WERI-Rb-1 (cell line): ENCODE measurements around the gene CSNK2B.

Source experiments
- DNase-seq: peaks from one replicate; pipeline ENCODE4 v3.0.0-alpha.2; 2020
- H3K27ac ChIP-seq: fragments of 250-450 bp; sonication (Bioruptor Pico); 2 replicates; pipeline ENCODE4 v1.5.1; 2020; ENCODE audit warnings: mild to moderate bottlenecking, moderate library complexity
- H3K27me3 ChIP-seq: fragments of 250-450 bp; sonication (Bioruptor Pico); 2 replicates; pipeline ENCODE4 v1.5.1; 2021; ENCODE audit warnings: mild to moderate bottlenecking, low read depth, moderate library complexity; ENCODE audit not compliant: insufficient read depth, severe bottlenecking
- H3K36me3 ChIP-seq: fragments of 250-450 bp; sonication (Bioruptor Pico); 2 replicates; pipeline ENCODE4 v1.5.1; 2020; ENCODE audit warnings: mild to moderate bottlenecking, moderate library complexity
- H3K4me3 ChIP-seq: 2 replicates; pipeline ENCODE4 v1.5.1; 2011; ENCODE audit warnings: low read depth, mild to moderate bottlenecking, control low read depth, low read length
- H3K9me3 ChIP-seq: fragments of 250-450 bp; sonication (Bioruptor Pico); 2 replicates; pipeline ENCODE4 v1.5.1; 2021; ENCODE audit warnings: mild to moderate bottlenecking, moderate library complexity; ENCODE audit not compliant: severe bottlenecking
- TF ChIP-seq, protein P1 (sequence below): IDR thresholded peaks from 2 replicates; pipeline ENCODE4 v1.5.1; 2011; ENCODE audit warnings: low read depth, mild to moderate bottlenecking, control low read depth, inconsistent platforms, low read length

Gene CSNK2B

DNA sequence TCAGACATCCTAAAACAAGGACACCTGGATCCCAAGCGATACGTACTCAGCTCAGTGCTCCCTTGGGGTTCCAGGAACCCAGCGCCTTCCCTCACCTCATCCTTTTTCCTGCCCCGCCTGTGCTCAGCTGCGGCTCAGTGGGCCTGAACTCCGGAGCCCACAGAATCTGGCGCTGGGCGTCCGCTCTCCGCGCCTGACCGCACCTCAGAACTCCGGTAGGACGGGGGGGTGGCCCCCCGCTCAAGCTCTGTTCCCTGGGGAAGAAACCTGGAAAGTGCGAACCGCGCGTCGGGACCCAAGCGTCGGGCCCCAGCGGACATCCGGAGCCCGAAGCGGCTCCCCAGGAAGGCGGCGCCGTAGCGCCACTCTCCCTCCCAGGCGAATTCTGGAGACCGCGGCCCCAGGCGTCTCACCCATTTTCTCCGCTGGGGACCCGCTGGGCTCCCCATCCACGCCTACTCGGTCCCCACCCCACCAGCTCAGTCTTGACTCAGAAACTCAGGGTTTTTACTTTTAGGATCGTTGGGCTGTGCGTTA, 15.3 kb downstream of the CSNK2B start:
- TF ChIP-seq, protein P1, sequence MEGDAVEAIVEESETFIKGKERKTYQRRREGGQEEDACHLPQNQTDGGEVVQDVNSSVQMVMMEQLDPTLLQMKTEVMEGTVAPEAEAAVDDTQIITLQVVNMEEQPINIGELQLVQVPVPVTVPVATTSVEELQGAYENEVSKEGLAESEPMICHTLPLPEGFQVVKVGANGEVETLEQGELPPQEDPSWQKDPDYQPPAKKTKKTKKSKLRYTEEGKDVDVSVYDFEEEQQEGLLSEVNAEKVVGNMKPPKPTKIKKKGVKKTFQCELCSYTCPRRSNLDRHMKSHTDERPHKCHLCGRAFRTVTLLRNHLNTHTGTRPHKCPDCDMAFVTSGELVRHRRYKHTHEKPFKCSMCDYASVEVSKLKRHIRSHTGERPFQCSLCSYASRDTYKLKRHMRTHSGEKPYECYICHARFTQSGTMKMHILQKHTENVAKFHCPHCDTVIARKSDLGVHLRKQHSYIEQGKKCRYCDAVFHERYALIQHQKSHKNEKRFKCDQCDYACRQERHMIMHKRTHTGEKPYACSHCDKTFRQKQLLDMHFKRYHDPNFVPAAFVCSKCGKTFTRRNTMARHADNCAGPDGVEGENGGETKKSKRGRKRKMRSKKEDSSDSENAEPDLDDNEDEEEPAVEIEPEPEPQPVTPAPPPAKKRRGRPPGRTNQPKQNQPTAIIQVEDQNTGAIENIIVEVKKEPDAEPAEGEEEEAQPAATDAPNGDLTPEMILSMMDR = no peak
- Histone ChIP-seq H3K27ac (no peak overlapping the region), H3K4me3 (no peak overlapping the region), H3K36me3 (peaks cover 15% of the 10 kb centered on the region), H3K9me3 (no peaks in the 10 kb centered on the region), H3K27me3 (no peaks in the 10 kb centered on the region)
- DNase-seq = no peak

DNA sequence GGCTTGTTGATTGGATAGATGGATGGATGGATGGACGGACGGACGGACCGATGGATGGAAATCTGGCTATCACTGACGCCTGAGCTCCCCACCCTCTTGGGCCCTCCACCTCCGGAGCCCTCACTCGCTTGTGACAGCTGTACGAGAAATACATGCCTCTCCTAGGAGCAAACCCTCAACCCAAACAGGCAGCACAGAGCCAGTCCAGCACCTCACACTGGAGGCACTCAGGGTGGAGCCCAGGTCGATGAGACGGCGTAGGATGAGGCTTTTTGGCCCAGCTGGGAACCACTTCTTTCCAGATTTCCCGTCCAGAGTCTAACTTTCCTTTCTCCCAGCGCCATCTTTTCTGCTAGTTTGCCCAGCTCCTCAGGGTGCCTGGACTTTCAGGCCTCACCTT, 17.7 kb downstream of the CSNK2B start:
- H3K4me3 ChIP-seq = no peak overlapping the region
- TF ChIP-seq, protein P1 = no peak

DNA sequence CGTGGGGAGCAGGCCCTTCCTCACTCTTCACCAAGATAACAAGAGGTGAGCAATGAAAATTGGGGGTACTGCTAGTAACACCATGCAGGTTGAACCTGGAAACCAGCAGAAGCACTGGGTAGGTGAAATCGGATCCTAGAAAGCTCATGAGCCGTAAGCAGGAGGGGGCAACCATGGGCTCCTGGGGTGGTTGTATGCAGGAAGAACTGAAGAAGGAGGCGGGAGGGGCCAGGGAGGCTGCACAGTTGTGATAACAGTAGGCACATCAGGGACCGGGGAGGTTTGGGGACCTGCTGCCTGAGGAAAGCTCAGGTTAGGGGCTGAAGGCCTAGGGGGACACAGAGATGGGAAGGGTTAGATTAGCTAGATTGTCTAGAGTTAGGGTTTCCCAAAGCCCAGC, 20.6 kb downstream of the CSNK2B start:
- TF ChIP-seq, protein P1 = no peak
- no peak overlapping the region for H3K4me3 ChIP-seq
- DNase-seq = no peak
- H3K27ac ChIP-seq = no peak overlapping the region
- no peaks in the 10 kb centered on the region for H3K27me3 ChIP-seq
- no peaks in the 10 kb centered on the region for H3K9me3 ChIP-seq
- H3K36me3 ChIP-seq = peaks cover 66% of the 10 kb centered on the region

More for the DNA sequence above, 17.7 kb downstream of the CSNK2B start:
- peaks cover 39% of the 10 kb centered on the region for H3K36me3 ChIP-seq
- H3K9me3 ChIP-seq = no peaks in the 10 kb centered on the region
- DNase-seq = no peak
- H3K27ac ChIP-seq = no peak overlapping the region
- no peaks in the 10 kb centered on the region for H3K27me3 ChIP-seq

DNA sequence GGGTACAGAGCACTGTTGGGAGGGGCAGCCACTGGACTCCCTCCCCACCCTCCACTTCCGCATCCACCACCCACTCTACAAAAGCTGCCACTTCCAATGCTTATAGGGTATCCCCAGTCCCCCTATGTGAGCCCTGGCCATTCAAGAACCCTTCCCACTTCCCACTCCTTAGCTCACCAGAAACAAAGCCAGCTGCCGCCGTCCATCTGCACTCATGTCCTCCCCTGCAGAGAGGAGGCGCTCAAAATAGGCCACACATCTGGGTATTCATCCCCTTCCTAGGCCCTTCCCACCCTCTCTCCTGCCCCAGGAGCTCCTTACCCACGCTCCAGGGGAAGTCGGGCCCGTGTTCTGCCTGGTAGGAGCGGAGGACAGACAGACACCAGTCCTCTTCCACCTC, 21.4 kb downstream of the CSNK2B start:
- Histone ChIP-seq H3K27me3 (no peaks in the 10 kb centered on the region), H3K27ac (no peak overlapping the region), H3K9me3 (no peaks in the 10 kb centered on the region), H3K36me3 (peaks cover 69% of the 10 kb centered on the region), H3K4me3 (no peak overlapping the region)
- TF ChIP-seq, protein P1 = no peak
- no peak for DNase-seq

DNA sequence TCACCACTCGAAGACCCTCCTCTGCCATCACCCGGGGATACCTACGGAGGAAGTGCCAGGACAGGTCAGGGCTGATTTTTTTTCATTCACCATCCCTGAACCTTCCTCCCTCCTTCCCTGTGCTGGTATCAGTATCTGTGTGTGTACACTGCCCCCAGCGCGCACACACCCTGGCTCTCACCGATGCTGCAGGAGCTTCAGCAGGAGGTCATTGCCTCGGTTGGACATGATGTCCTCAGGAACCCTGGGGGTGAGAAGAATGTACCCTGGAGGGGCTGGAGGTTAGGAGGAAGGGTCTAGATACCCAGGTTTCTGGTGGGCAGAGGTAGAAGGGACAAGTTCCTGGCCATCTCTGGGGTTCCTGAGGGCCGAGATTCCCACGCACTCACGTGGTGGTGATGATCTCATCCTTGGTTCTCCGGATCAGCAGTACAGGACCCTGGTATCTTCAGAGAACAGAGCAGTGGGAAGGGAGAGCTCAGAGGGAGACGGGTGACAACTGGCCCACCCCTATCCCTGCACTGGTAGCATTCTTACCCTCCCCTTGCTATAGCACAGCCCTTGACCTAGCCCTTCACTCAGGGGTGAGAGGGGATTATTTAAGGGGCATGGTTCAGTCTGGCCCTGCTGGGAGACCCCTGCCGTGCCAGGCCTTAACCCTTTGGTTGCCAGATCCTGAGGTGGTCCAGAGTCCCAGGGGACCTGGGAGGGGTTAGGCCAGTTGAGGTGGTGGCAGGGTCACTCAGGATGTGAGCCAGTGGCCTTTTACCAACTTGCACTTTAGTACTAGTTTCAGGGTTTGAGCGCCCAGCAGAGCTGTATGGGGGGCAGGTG, 22.2 kb downstream of the CSNK2B start:
- no peak for DNase-seq
- Histone ChIP-seq H3K4me3 (no peak overlapping the region), H3K27me3 (no peaks in the 10 kb centered on the region), H3K36me3 (peaks cover 72% of the 10 kb centered on the region), H3K27ac (no peak overlapping the region), H3K9me3 (no peaks in the 10 kb centered on the region)
- TF ChIP-seq, protein P1 = no peak
